Rectal smooth muscle tissue (tissue), 1 donor: ENCODE results near the gene CEP72.
A peak's percentile ranks its signal among the peaks of the same experiment; 100 is the strongest.
"Not testable (repeated sequence)": the region's sequence is repeated elsewhere in the genome, so short reads cannot be mapped to it uniquely, and the experiment has no call there.

Experiments
- H3K27ac ChIP-seq: one replicate; pipeline ENCODE4 v1.7.0; 2013; ENCODE audit warnings: low read depth, low read length, inconsistent platforms
- H3K27me3 ChIP-seq: one replicate; pipeline ENCODE4 v1.7.0; 2013; ENCODE audit warnings: low read length; ENCODE audit not compliant: control insufficient read depth, insufficient read depth
- H3K36me3 ChIP-seq: one replicate; pipeline ENCODE4 v1.7.0; 2013; ENCODE audit warnings: low read length; ENCODE audit not compliant: control insufficient read depth, insufficient read depth
- H3K4me1 ChIP-seq: one replicate; pipeline ENCODE4 v1.7.0; 2013; ENCODE audit warnings: low read length; ENCODE audit not compliant: control insufficient read depth, insufficient read depth
- H3K4me3 ChIP-seq: one replicate; pipeline ENCODE4 v1.7.0; 2013; ENCODE audit warnings: low read length
- H3K9ac ChIP-seq: one replicate; pipeline ENCODE4 v1.7.0; 2013; ENCODE audit warnings: low read length

CEP72 gene

GRCh38 chr5:604391-604831 lies 7.7 kb upstream of the CEP72 start:
- H3K9ac ChIP-seq, result no peak overlapping the region
- H3K4me1 ChIP-seq, result no peaks in the 10 kb centered on the region
- H3K27me3 ChIP-seq, result peaks cover 5% of the 10 kb centered on the region
- no peak overlapping the region for H3K27ac ChIP-seq
- H3K36me3 ChIP-seq, result no peaks in the 10 kb centered on the region
- H3K4me3 ChIP-seq, result no peak overlapping the region

- not testable (repeated sequence) for H3K4me3 ChIP-seq, H3K4me1 ChIP-seq, H3K36me3 ChIP-seq, H3K9ac ChIP-seq, H3K27me3 ChIP-seq, H3K27ac ChIP-seq
Observed at GRCh38 chr5:605090-605489, 7.0 kb upstream of the CEP72 start.

- H3K27me3 ChIP-seq, result peaks cover 5% of the 10 kb centered on the region
- H3K36me3 ChIP-seq, result no peaks in the 10 kb centered on the region
- no peak overlapping the region for H3K9ac ChIP-seq
- no peak overlapping the region for H3K4me3 ChIP-seq
- no peaks in the 10 kb centered on the region for H3K4me1 ChIP-seq
- no peak overlapping the region for H3K27ac ChIP-seq
Observed at GRCh38 chr5:606061-606460, 6.1 kb upstream of the CEP72 start.

- Histone ChIP-seq H3K4me3 (no peak overlapping the region), H3K27me3 (peaks cover 5% of the 10 kb centered on the region), H3K27ac (no peak overlapping the region), H3K9ac (no peak overlapping the region), H3K36me3 (no peaks in the 10 kb centered on the region), H3K4me1 (no peaks in the 10 kb centered on the region)
Observed at GRCh38 chr5:606526-607399, 5.4 kb upstream of the CEP72 start.

- Histone ChIP-seq H3K9ac (no peak overlapping the region), H3K27ac (no peak overlapping the region), H3K4me1 (no peaks in the 10 kb centered on the region), H3K27me3 (peaks cover 5% of the 10 kb centered on the region), H3K4me3 (no peak overlapping the region), H3K36me3 (no peaks in the 10 kb centered on the region)
Observed at GRCh38 chr5:607541-608428, 4.4 kb upstream of the CEP72 start.

- Histone ChIP-seq H3K27ac (no peak overlapping the region), H3K9ac (no peak overlapping the region), H3K36me3 (no peaks in the 10 kb centered on the region), H3K4me3 (no peak overlapping the region), H3K4me1 (no peaks in the 10 kb centered on the region), H3K27me3 (peaks cover 3% of the 10 kb centered on the region)
Observed at GRCh38 chr5:608429-609370, 3.4 kb upstream of the CEP72 start.

GRCh38 chr5:609506-609905 lies 2.6 kb upstream of the CEP72 start:
- Histone ChIP-seq H3K4me1 (no peaks in the 10 kb centered on the region), H3K36me3 (no peaks in the 10 kb centered on the region), H3K27ac (no peak overlapping the region), H3K9ac (no peak overlapping the region), H3K27me3 (peaks cover 3% of the 10 kb centered on the region), H3K4me3 (no peak overlapping the region)

- H3K4me1 ChIP-seq, result no peaks in the 10 kb centered on the region
Observed at GRCh38 chr5:610011-610743, 2.0 kb upstream of the CEP72 start.

GRCh38 chr5:610744-611730 lies 1.1 kb upstream of the CEP72 start:
- Histone ChIP-seq H3K9ac (no peak overlapping the region), H3K4me1 (no peaks in the 10 kb centered on the region), H3K36me3 (no peaks in the 10 kb centered on the region), H3K4me3 (peak overlapping the region; percentile 77), H3K27me3 (peaks cover 3% of the 10 kb centered on the region), H3K27ac (no peak overlapping the region)

More at GRCh38 chr5:610011-610743, 2.0 kb upstream of the CEP72 start:
- peaks cover 3% of the 10 kb centered on the region for H3K27me3 ChIP-seq
- H3K27ac ChIP-seq, result no peak overlapping the region
- H3K9ac ChIP-seq, result no peak overlapping the region
- H3K4me3 ChIP-seq, result no peak overlapping the region
- no peaks in the 10 kb centered on the region for H3K36me3 ChIP-seq

GRCh38 chr5:612498-613424 lies 621 bp downstream of the CEP72 start:
- Histone ChIP-seq H3K36me3 (no peaks in the 10 kb centered on the region), H3K4me3 (peak overlapping the region; percentile 76), H3K27me3 (no peaks in the 10 kb centered on the region), H3K4me1 (no peaks in the 10 kb centered on the region), H3K9ac (no peak overlapping the region), H3K27ac (no peak overlapping the region)
